OCI-LY3 (cell line): ENCODE results near the gene FSCN2.

Experiments used
- H2AFZ ChIP-seq: fragments of 200-600, 300-600 bp; shearing (Covaris generic); 2 replicates; pipeline ENCODE4 v1.6.0; 2014; ENCODE audit warnings: antibody characterized with exemption, low read depth, low read length
- H3K27ac ChIP-seq: fragments of 200-600, 300-600 bp; sonication (generic); 2 replicates; pipeline ENCODE4 v1.5.1; 2014; ENCODE audit warnings: mild to moderate bottlenecking, low read length, moderate library complexity, mixed read lengths
- H3K27me3 ChIP-seq: fragments of 200-600, 300-600 bp; sonication (generic); 2 replicates; pipeline ENCODE4 v1.6.1; 2014; ENCODE audit warnings: low read depth, low read length, mixed read lengths
- H3K36me3 ChIP-seq: fragments of 200-600, 300-600 bp; sonication (generic); replicated peaks from 2 replicates; pipeline ENCODE3; 2014; ENCODE audit warnings: low read depth, low read length, mixed read lengths
- H3K4me1 ChIP-seq: fragments of 300-600, 200-600 bp; sonication (generic); 2 replicates; pipeline ENCODE4 v1.6.1; 2014; ENCODE audit warnings: low read length, mixed read lengths
- H3K4me2 ChIP-seq: fragments of 200-600, 300-600 bp; sonication (generic); 2 replicates; pipeline ENCODE4 v1.6.1; 2014; ENCODE audit warnings: low read length, mixed read lengths
- H3K4me3 ChIP-seq: fragments of 300-600, 200-600 bp; sonication (generic); 2 replicates; pipeline ENCODE4 v1.5.1; 2014; ENCODE audit warnings: antibody characterized with exemption, mild to moderate bottlenecking, low read length, moderate library complexity
- H3K79me2 ChIP-seq: fragments of 300-600, 200-600 bp; shearing (Covaris generic); 2 replicates; pipeline ENCODE4 v1.6.1; 2014; ENCODE audit warnings: mild to moderate bottlenecking, low read length, mixed read lengths
- H3K9ac ChIP-seq: fragments of 300-600, 200-600 bp; shearing (Covaris generic); 2 replicates; pipeline ENCODE4 v1.6.0; 2014; ENCODE audit warnings: mild to moderate bottlenecking, low read length, moderate library complexity
- H3K9me3 ChIP-seq: fragments of 200-600, 300-600 bp; shearing (Covaris generic); 2 replicates; pipeline ENCODE4 v1.6.1; 2014; ENCODE audit warnings: low read length, mixed read lengths; ENCODE audit not compliant: insufficient read depth
- H4K20me1 ChIP-seq: fragments of 200-600, 300-600 bp; sonication (generic); 2 replicates; pipeline ENCODE4 v1.6.1; 2016; ENCODE audit warnings: low read length, mixed read lengths; ENCODE audit not compliant: insufficient read depth
- EZH2phosphoT487 ChIP-seq: fragments of 200-600 bp; shearing (Covaris generic); IDR thresholded peaks from 2 replicates; pipeline ENCODE4 v1.6.1; 2018; ENCODE audit warnings: antibody characterized with exemption, mixed run types, low read depth
- TF ChIP-seq, protein P1 (sequence below): fragments of 200-600, 300-600 bp; sonication (generic); IDR thresholded peaks from 2 replicates; pipeline ENCODE4 v1.5.1; 2014; ENCODE audit warnings: antibody characterized with exemption, low read length, low read depth

FSCN2 gene

DNA sequence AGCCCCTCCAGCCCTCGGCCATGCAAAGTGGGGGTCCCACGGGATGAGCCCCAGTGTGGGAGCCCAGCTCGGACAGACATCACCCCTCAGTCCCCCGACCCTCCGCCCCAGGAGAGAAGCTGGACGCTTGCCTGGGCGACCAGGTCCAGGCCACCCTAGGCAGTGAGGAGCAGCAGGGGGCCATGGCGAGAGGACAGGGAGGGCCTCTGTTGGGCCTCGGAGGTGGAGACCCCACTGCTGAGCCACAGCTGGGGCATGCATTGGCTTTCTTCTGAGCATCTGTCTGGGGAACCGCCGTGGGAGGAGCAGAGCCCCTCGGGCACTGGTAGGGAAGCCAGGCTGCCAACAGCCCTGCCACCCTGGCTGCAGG, 28.6 kb upstream of the FSCN2 start:
- H3K4me2 ChIP-seq, result no peak overlapping the region
- H2AFZ ChIP-seq, result no peak overlapping the region
- peaks cover 4% of the 10 kb centered on the region; the same call in 1 of the 2 replicates for H3K27me3 ChIP-seq
- H3K4me3 ChIP-seq, result no peak overlapping the region
- H3K79me2 ChIP-seq, result no peaks in the 10 kb centered on the region
- no peaks in the 10 kb centered on the region for H3K36me3 ChIP-seq
- H4K20me1 ChIP-seq, result no peaks in the 10 kb centered on the region
- no peaks in the 10 kb centered on the region for H3K9me3 ChIP-seq
- no peaks in the 10 kb centered on the region for H3K4me1 ChIP-seq
- no peak overlapping the region for H3K9ac ChIP-seq
- TF ChIP-seq EZH2phosphoT487, result no peak
- TF ChIP-seq, protein P1, sequence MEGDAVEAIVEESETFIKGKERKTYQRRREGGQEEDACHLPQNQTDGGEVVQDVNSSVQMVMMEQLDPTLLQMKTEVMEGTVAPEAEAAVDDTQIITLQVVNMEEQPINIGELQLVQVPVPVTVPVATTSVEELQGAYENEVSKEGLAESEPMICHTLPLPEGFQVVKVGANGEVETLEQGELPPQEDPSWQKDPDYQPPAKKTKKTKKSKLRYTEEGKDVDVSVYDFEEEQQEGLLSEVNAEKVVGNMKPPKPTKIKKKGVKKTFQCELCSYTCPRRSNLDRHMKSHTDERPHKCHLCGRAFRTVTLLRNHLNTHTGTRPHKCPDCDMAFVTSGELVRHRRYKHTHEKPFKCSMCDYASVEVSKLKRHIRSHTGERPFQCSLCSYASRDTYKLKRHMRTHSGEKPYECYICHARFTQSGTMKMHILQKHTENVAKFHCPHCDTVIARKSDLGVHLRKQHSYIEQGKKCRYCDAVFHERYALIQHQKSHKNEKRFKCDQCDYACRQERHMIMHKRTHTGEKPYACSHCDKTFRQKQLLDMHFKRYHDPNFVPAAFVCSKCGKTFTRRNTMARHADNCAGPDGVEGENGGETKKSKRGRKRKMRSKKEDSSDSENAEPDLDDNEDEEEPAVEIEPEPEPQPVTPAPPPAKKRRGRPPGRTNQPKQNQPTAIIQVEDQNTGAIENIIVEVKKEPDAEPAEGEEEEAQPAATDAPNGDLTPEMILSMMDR, result no peak
- no peak overlapping the region for H3K27ac ChIP-seq

GRCh38 chr17:81500047-81500446, 28.1 kb upstream of the FSCN2 start:
- H3K36me3 ChIP-seq, result no peaks in the 10 kb centered on the region
- TF ChIP-seq, protein P1, result no peak
- TF ChIP-seq EZH2phosphoT487, result no peak
- H4K20me1 ChIP-seq, result no peaks in the 10 kb centered on the region
- no peak overlapping the region for H3K4me3 ChIP-seq
- H3K9ac ChIP-seq, result no peak overlapping the region
- H3K27me3 ChIP-seq, result peaks cover 4% of the 10 kb centered on the region; the same call in 1 of the 2 replicates
- no peak overlapping the region for H3K4me2 ChIP-seq
- no peaks in the 10 kb centered on the region for H3K9me3 ChIP-seq
- H3K27ac ChIP-seq, result no peak overlapping the region
- no peak overlapping the region for H2AFZ ChIP-seq
- no peaks in the 10 kb centered on the region for H3K4me1 ChIP-seq
- H3K79me2 ChIP-seq, result no peaks in the 10 kb centered on the region

DNA sequence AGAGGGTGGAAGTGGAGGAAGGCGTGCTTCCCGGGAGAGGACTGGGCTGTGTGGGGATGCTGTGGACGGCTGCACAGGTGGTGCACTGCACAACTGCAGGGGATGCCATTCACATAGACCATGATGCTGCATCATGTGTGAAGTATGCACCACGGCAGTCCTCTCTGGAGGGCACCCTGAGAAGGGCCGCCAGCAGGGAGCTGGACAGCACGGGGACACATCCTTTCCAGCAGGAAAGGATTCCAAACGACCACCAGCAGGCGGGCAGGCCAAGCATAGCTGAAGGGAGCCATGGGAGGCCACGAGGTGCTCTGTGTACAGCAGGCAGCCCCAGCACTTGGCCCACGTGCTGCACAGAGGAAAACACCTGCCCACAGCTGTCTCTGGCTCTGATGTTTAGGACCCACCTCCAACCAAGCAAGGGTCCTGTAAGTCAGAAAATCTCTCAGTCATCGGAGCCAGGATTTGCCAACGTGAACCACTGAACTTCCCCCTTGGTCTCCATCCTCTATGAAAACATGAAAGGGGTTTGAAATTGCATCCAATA, 25.6 kb upstream of the FSCN2 start:
- Histone ChIP-seq H3K79me2 (no peaks in the 10 kb centered on the region), H3K9ac (no peak overlapping the region), H2AFZ (no peak overlapping the region), H3K27me3 (no peaks in the 10 kb centered on the region), H3K36me3 (no peaks in the 10 kb centered on the region), H3K4me1 (no peaks in the 10 kb centered on the region), H3K27ac (no peak overlapping the region), H3K4me2 (no peak overlapping the region), H3K9me3 (no peaks in the 10 kb centered on the region), H4K20me1 (no peaks in the 10 kb centered on the region; the same call in 1 of the 2 replicates), H3K4me3 (no peak overlapping the region)
- TF ChIP-seq EZH2phosphoT487, result no peak

DNA sequence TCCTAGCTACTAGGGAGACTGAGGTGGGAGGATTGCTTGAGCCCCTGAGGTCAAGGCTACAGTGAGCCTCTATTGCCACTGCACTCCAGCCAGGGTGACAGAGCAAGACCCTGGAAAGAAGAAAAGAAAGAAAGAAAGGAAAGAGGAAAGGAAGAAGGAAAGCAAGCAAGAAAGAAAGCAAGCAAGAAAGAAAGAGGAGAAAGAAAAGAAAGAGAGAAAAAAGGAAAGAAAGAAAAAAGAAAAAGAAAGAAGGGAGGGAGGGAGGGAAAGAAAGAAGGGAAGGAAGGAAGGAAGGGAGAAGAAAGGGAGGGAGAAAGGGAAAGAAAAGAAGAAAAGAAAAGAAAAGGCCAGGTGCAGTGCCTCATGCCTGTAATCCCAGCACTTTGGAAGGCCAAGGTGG, 24.6 kb upstream of the FSCN2 start:
- H2AFZ ChIP-seq, result no peak overlapping the region
- H3K9ac ChIP-seq, result no peak overlapping the region
- no peaks in the 10 kb centered on the region for H3K27me3 ChIP-seq
- H3K79me2 ChIP-seq, result no peaks in the 10 kb centered on the region
- H3K9me3 ChIP-seq, result no peaks in the 10 kb centered on the region
- H4K20me1 ChIP-seq, result peaks cover 2% of the 10 kb centered on the region
- no peak for TF ChIP-seq EZH2phosphoT487
- TF ChIP-seq, protein P1, result no peak
- H3K27ac ChIP-seq, result no peak overlapping the region
- H3K4me1 ChIP-seq, result no peaks in the 10 kb centered on the region
- H3K4me2 ChIP-seq, result no peak overlapping the region
- no peak overlapping the region for H3K4me3 ChIP-seq
- peaks cover 2% of the 10 kb centered on the region for H3K36me3 ChIP-seq
